ENCODE data around the gene PCDHB11. TPM values are rescaled to one million over a fixed set of nuclear protein-coding genes. Genes with fewer than 3 reads are reported as not detected.
"Not testable (repeated sequence)": the region's sequence is repeated elsewhere in the genome, so short reads cannot be mapped to it uniquely, and the experiment has no call there.

Gene PCDHB11
- total and polyA plus RNA-seq, 5 donors, result 0.48 to 2.9 (median 2.2) TPM

GRCh38 chr5:141186897-141187512, 12.4 kb upstream of the PCDHB11 start, which contains the start of gene PCDHB9:
Gene PCDHB9 (plus strand): TSS chr5:141187161. CDS start chr5:141187319, 158 bp downstream.
- H3K9me3 ChIP-seq (ENCODE audit: control insufficient read depth, low read length), result peaks cover 17% of the 10 kb centered on the region
- no peak within 1 kb of the TSS for H3K27ac ChIP-seq (ENCODE audit: low read length)
- DNase-seq (no peak), ATAC-seq (no peak)
- no peaks in the 10 kb centered on the region for H3K27me3 ChIP-seq (ENCODE audit: control insufficient read depth, insufficient read depth)
- WGBS, result 16% methylated on average over 9 of the region's 9 CpGs
- intact Hi-C loops (cut with DNase I), result no loop called here
- peak within 1 kb of the TSS; percentile 6 for H3K4me3 ChIP-seq (ENCODE audit: low read length)
- H3K4me1 ChIP-seq (ENCODE audit: control insufficient read depth, insufficient read depth, low read length), result no peaks in the 10 kb centered on the region

- peaks cover 10% of the 10 kb centered on the region for H3K9me3 ChIP-seq (ENCODE audit: control insufficient read depth, low read length)
- H3K27me3 ChIP-seq (ENCODE audit: control insufficient read depth, insufficient read depth); intact Hi-C loops (cut with DNase I); H3K27ac ChIP-seq (ENCODE audit: low read length); ATAC-seq; DNase-seq; H3K4me3 ChIP-seq (ENCODE audit: low read length); H3K4me1 ChIP-seq (ENCODE audit: control insufficient read depth, insufficient read depth, low read length): not testable (repeated sequence)
- WGBS, result 25% methylated on average over 32 of the region's 37 CpGs
Measured at GRCh38 chr5:141188682-141189081, 10.7 kb upstream of the PCDHB11 start.

GRCh38 chr5:141189131-141189530, 10.3 kb upstream of the PCDHB11 start:
- H3K27me3 ChIP-seq (ENCODE audit: control insufficient read depth, insufficient read depth); intact Hi-C loops (cut with DNase I); H3K27ac ChIP-seq (ENCODE audit: low read length); H3K4me3 ChIP-seq (ENCODE audit: low read length); DNase-seq; H3K4me1 ChIP-seq (ENCODE audit: control insufficient read depth, insufficient read depth, low read length); ATAC-seq: not testable (repeated sequence)
- WGBS, result 28% methylated on average over 30 of the region's 35 CpGs
- H3K9me3 ChIP-seq (ENCODE audit: control insufficient read depth, low read length), result peaks cover 10% of the 10 kb centered on the region

- no peak for DNase-seq
- ATAC-seq, result no peak
- Histone ChIP-seq H3K27me3 (ENCODE audit: control insufficient read depth, insufficient read depth) (no peaks in the 10 kb centered on the region), H3K9me3 (ENCODE audit: control insufficient read depth, low read length) (peaks cover 5% of the 10 kb centered on the region), H3K4me1 (ENCODE audit: control insufficient read depth, insufficient read depth, low read length) (no peaks in the 10 kb centered on the region), H3K4me3 (ENCODE audit: low read length) (no peak within 1 kb of the TSS), H3K27ac (ENCODE audit: low read length) (no peak within 1 kb of the TSS)
- intact Hi-C loops (cut with DNase I), result no loop called here
- WGBS, result 5% methylated on average over 10 of the region's 10 CpGs
Measured at GRCh38 chr5:141192110-141192725, 7.2 kb upstream of the PCDHB11 start, which contains the start of gene PCDHB10. Gene PCDHB10 (plus strand): TSS chr5:141192353. CDS start chr5:141192553, 200 bp downstream.

- intact Hi-C loops (cut with DNase I); H3K27ac ChIP-seq (ENCODE audit: low read length); H3K9me3 ChIP-seq (ENCODE audit: control insufficient read depth, low read length); DNase-seq; ATAC-seq; H3K4me1 ChIP-seq (ENCODE audit: control insufficient read depth, insufficient read depth, low read length); H3K4me3 ChIP-seq (ENCODE audit: low read length); H3K27me3 ChIP-seq (ENCODE audit: control insufficient read depth, insufficient read depth): not testable (repeated sequence)
- 24% methylated on average over 25 of the region's 37 CpGs for WGBS
Measured at GRCh38 chr5:141194332-141194731, 5.1 kb upstream of the PCDHB11 start.

- intact Hi-C loops (cut with DNase I), result no loop called here
- Histone ChIP-seq H3K9me3 (ENCODE audit: control insufficient read depth, low read length) (peaks cover 3% of the 10 kb centered on the region), H3K27me3 (ENCODE audit: control insufficient read depth, insufficient read depth) (no peaks in the 10 kb centered on the region), H3K27ac (ENCODE audit: low read length) (no peak overlapping the region), H3K4me3 (ENCODE audit: low read length) (peak overlapping the region; percentile 20), H3K4me1 (ENCODE audit: control insufficient read depth, insufficient read depth, low read length) (no peaks in the 10 kb centered on the region)
- ATAC-seq (no peak), DNase-seq (no peak)
- WGBS, result 27% methylated on average over 3 of the region's 3 CpGs
Measured at GRCh38 chr5:141196363-141196762, 3.1 kb upstream of the PCDHB11 start.

- not testable (repeated sequence) for H3K27me3 ChIP-seq (ENCODE audit: control insufficient read depth, insufficient read depth); H3K27ac ChIP-seq (ENCODE audit: low read length); ATAC-seq; DNase-seq; H3K9me3 ChIP-seq (ENCODE audit: control insufficient read depth, low read length); H3K4me1 ChIP-seq (ENCODE audit: control insufficient read depth, insufficient read depth, low read length); H3K4me3 ChIP-seq (ENCODE audit: low read length)
- intact Hi-C loops (cut with DNase I), result loop anchor here in 2 of 4 donors (10.0 kb wide), 1 partner anchor 364 kb away; no protein-coding TSS in a partner anchor
- WGBS, result 30% methylated on average over 27 of the region's 38 CpGs
Measured at GRCh38 chr5:141201126-141201525, 1.7 kb downstream of the PCDHB11 start.

GRCh38 chr5:141201646-141202045, 2.2 kb downstream of the PCDHB11 start:
- 25% methylated on average over 32 of the region's 35 CpGs for WGBS
- H3K27ac ChIP-seq (ENCODE audit: low read length); H3K27me3 ChIP-seq (ENCODE audit: control insufficient read depth, insufficient read depth); H3K4me3 ChIP-seq (ENCODE audit: low read length); H3K4me1 ChIP-seq (ENCODE audit: control insufficient read depth, insufficient read depth, low read length); H3K9me3 ChIP-seq (ENCODE audit: control insufficient read depth, low read length); ATAC-seq; DNase-seq: not testable (repeated sequence)
- intact Hi-C loops (cut with DNase I), result loop anchor here in 2 of 4 donors (10.0 kb wide), 1 partner anchor 363 kb away; no protein-coding TSS in a partner anchor

GRCh38 chr5:141208478-141208877, 9.1 kb downstream of the PCDHB11 start, which contains the start of gene PCDHB12:
Gene PCDHB12 (plus strand): TSS chr5:141208719. CDS start chr5:141208908, 189 bp downstream.
- Histone ChIP-seq H3K27ac (ENCODE audit: low read length) (no peak within 1 kb of the TSS), H3K4me3 (ENCODE audit: low read length) (peak within 1 kb of the TSS; percentile 42), H3K27me3 (ENCODE audit: control insufficient read depth, insufficient read depth) (no peaks in the 10 kb centered on the region), H3K9me3 (ENCODE audit: control insufficient read depth, low read length) (peaks cover 3% of the 10 kb centered on the region), H3K4me1 (ENCODE audit: control insufficient read depth, insufficient read depth, low read length) (no peaks in the 10 kb centered on the region)
- ATAC-seq, result no peak
- intact Hi-C loops (cut with DNase I), result loop anchor here in 2 of 4 donors (10.0 kb wide), 1 partner anchor 356 kb away; no protein-coding TSS in a partner anchor
- 17% methylated on average over 11 of the region's 11 CpGs for WGBS
- no peak for DNase-seq

- WGBS, result 31% methylated on average over 39 of the region's 39 CpGs
- H3K4me1 ChIP-seq (ENCODE audit: control insufficient read depth, insufficient read depth, low read length); H3K4me3 ChIP-seq (ENCODE audit: low read length); H3K27ac ChIP-seq (ENCODE audit: low read length); ATAC-seq; DNase-seq; H3K9me3 ChIP-seq (ENCODE audit: control insufficient read depth, low read length); H3K27me3 ChIP-seq (ENCODE audit: control insufficient read depth, insufficient read depth): not testable (repeated sequence)
- intact Hi-C loops (cut with DNase I), result loop anchor here in 2 of 4 donors (10.0 kb wide), 1 partner anchor 355 kb away; no protein-coding TSS in a partner anchor
Measured at GRCh38 chr5:141210281-141210680, 10.9 kb downstream of the PCDHB11 start.

GRCh38 chr5:141210849-141211248, 11.4 kb downstream of the PCDHB11 start:
- H3K27ac ChIP-seq (ENCODE audit: low read length); H3K27me3 ChIP-seq (ENCODE audit: control insufficient read depth, insufficient read depth); H3K9me3 ChIP-seq (ENCODE audit: control insufficient read depth, low read length); DNase-seq; H3K4me1 ChIP-seq (ENCODE audit: control insufficient read depth, insufficient read depth, low read length); H3K4me3 ChIP-seq (ENCODE audit: low read length); ATAC-seq: not testable (repeated sequence)
- 24% methylated on average over 19 of the region's 27 CpGs for WGBS
- intact Hi-C loops (cut with DNase I), result loop anchor here in 2 of 4 donors (10.0 kb wide), 1 partner anchor 354 kb away; no protein-coding TSS in a partner anchor
